GM21526 (cell line): ENCODE measurements around the gene EPS8.

Source experiments
- ATAC-seq: cut with Tn5 transposase; IDR thresholded peaks from one replicate; pipeline ENCODE4 v1.9.1; 2021; ENCODE audit warnings: moderate library complexity; ENCODE audit not compliant: unreplicated experiment, low FRiP score

EPS8 gene

DNA sequence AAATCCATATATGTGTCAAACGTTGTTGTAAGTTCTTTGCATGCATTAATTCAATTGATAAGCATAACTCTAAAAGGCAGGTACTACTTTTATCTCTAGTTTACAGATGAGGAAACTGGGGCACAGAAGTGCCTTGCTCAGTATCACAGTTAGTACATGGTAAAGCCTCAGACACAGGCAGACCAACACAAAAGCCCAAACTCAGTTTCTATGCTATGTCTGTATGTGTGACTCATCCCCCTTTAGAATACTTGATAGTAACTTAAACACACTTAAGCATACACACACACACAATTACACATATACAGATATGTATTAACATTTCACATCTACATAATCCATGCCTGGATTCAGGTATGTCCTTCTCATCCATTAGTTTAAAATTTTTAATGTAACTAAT is 88.0 kb downstream of the EPS8 start:
- no peak for ATAC-seq

DNA sequence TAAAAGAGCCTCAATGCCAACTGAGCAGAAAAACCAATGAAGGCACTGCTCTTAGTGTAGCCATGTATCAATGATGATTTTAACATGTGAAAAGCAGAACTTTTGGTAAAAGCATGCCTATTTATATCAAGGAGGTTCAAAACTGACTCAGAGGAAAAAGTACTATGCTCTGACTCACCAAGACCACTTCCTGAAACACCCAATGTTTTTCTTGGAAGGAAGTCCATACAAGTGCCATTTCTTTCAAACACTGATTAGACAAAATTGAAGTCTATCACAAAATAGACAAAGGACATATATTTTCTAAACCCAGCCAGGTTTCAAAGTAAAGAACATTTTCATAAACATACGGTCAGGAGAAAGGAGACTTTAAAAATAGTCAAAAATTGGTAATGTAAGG is 88.6 kb downstream of the EPS8 start:
- peak; percentile 66 for ATAC-seq

DNA sequence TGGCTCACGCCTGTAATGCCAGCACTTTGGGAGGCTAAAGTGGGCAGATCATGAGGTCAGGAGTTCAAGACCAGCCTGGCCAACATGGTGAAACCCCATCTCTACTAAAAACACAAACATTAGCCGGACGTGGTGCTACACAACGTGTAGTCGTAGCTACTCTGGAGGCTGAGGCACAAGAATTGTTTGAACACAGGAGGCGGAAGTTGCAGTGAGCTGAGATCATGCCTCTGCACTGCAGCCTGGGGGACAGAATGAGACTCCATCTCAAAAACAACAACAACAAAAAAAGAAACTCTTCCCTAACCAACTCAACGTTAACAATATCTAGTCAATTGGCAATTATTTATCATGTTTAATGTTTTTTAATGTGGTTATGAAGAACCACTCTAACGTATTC is 89.3 kb downstream of the EPS8 start:
- ATAC-seq, result no peak

DNA sequence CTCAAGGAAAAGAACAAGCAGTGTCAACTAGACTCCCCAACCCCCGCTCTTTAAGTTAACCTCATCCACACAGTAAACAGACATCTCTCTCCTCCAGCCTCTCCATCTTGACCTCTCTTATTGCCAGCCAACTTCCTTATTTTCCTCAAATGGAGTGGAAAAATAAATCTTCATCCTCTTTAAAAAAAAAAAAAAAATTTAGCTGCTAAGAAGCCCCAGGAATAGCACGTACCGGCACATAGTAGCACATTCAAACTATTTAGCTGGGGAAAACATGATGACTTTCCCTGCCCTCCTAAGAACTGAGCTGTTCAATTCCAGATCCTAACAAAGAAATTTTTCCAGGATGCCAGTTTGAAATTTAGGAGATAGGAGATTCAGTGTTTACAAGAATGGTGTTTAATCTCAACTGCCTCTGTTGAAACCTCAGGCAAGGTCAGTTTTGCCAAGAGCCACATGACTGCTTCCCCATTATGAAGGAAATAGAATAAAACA is 90.8 kb downstream of the EPS8 start:
- ATAC-seq, result no peak

DNA sequence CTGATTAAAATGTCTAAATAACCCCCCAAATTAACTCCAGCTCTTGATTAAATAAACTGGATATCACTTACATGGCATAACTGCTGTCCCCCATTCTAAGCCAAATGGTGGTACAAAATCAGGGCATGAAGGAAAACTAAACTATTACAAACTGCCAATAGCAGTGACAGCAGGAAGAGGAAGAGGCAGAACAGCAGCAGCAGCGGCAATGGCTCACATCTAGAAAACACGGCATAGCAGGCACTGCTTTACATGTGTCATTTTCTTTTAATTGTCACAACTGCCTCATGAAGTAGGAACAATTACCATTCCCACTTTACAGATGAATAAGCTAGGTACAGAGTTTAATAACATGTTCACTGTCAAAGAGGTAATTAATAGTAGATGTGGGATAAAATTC is 92.0 kb downstream of the EPS8 start:
- no peak for ATAC-seq

DNA sequence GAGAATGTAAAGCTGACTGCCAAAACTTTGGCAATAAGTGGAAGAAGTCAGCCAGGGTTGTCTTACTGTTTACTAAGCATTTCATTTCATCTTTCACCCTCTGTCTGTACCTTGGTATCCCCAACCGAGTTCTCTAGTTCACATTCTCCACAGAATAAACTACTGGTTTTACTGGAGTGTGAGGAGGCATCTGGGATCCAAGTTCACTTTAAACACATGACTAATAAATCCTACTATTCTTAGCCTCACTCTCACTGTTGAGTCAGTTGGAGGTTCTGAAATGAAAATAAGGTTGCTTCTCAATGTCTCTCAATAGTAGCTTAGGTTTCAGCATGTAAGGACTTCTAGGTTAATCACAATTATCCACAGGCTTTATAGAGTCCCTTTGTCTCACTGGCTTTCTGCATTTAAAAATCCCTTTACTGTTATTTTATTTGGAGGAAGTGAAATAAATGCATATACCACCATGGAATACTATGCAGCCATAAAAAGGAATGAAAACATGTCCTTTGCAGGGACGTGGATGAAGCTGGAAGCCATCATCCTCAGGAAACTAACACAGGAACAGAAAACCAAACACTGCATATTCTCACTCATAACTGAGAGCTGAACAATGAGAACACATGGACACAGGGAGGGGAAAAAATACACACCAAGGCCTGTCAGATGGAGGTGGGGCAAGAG is 95.8 kb downstream of the EPS8 start:
- ATAC-seq, result no peak

DNA sequence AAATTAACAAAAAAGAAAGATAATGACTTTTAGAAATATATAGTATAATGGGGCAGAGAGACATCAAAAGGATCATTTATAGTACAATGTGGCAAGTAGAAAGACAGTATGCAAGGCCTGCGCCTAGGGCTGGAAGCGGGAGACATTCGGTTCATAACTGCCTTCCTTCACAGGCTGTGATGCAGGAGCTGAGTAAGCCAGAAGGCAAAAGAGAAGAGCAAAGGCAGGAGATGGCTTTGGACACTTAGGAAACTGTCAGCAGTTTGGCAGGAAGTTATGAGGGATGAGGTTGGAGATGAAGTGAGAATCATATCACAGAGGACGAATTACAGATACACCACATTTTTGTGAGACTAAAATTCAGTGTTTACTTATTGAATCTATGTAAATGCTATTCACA is 97.8 kb downstream of the EPS8 start:
- ATAC-seq, result no peak

DNA sequence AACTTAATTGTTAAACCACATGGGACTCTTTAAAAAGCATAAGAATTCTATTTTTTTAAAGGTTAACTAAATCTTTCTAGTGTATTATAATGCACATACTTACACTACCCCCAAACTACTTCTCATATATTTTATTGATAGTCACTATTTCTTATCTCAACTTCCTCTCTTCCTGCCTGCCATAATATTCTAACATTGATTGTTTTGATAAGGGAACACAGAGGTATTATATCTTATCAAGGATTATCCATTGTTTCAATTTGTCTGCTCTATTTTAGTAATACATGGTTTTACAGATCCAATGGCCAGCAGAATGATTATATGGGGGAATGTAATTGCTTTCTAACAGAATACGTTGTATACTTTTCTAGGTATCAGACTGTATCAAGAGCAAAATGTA is 98.9 kb downstream of the EPS8 start:
- no peak for ATAC-seq

DNA sequence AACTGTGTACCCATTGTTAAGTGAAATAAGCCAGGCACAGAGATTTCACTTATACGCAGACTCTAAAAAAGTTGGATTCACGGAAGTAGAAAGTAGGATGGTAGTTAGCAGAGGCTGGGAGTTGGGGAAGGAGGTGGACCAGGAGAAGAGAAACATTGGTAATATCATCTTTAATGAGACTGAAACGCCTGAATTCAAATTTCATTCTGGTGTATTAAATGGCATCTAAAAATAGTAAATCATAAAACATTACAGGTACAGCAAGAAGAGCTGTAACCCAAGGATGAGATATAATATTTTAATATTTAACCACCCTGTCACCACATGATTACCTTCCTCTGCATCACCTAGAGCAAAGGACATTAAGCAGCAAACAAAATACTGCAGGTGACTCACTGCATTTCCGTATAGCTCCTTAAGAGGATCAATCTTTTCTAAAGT is 99.4 kb downstream of the EPS8 start:
- ATAC-seq, result no peak

DNA sequence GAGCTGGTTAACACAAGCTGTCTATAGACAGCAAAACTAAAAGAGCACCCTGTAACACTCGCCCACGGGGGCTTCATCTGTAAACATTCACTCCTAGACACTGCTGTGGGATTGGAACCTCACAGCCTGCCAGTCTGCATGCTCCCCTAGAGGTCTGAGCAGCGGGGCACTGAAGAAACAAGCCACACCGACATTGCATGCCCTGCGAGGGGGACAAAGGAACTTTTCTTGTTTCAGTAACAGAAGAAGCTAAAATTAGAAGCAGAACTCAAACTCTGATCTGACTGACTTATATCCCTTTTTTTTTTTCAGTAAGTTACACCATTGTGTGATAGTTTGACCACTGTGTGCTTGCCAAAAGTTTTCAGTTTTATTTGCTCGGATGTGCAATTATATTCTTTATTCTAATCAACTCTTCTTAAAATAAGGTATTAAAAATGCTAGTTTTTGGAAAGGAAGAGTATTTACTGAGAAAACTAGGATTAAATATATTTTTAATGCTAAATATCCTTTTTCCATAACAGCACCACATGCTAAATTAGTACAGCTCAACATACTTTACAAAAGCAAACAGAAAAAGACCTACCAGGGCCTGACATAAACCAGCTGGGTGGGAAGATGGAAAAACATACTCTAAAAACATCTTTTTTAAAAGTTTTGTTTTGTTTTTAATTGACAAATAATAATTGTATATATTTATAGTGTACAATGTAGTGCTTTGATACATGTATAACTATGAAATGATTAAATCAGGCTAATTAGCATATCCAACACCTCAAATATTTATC is 100.2 kb downstream of the EPS8 start:
- ATAC-seq, result no peak

DNA sequence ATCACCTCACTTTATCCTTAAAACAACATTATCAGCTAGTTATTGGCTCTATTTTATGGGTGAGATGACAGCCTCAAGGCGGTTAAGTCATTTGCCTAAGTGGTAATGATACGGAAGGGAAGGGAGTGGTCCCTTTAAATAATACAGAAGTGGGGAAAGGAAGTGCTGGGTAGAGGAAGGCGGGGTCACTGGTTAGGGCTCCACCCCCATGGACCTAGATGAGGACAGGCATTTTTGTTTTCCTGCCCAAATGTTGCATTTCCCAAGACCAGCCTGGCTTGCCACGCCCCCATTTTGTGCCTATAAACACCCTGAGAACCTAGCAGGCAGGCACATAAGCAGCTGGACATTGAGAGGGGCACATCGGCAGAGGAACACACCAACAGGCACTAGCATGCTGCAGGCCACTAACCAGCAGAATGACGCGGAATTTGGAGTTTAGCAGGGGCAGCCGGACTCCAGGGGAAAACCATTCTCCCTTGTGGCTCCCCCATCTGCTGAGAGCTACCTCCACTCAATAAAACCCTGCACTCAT is 100.9 kb downstream of the EPS8 start:
- ATAC-seq, result peak; percentile 73

DNA sequence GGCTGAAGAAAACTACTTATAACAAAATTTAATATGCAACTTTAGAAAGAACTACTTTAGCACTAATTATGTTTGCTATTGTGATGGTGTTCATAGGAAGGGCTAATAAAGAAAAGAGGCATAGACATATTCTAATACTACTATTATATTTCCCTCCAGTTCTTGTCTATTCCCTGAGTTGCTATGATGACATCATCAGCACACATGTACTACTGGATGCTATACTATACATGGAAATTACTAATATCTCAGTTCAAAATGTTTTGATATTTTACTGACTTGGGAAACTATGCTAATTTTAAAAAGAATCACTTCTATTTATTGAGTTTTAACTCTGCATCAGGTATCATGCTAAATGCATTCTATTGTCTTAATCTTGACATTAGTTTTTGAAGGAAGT is 101.6 kb downstream of the EPS8 start:
- ATAC-seq, result no peak

DNA sequence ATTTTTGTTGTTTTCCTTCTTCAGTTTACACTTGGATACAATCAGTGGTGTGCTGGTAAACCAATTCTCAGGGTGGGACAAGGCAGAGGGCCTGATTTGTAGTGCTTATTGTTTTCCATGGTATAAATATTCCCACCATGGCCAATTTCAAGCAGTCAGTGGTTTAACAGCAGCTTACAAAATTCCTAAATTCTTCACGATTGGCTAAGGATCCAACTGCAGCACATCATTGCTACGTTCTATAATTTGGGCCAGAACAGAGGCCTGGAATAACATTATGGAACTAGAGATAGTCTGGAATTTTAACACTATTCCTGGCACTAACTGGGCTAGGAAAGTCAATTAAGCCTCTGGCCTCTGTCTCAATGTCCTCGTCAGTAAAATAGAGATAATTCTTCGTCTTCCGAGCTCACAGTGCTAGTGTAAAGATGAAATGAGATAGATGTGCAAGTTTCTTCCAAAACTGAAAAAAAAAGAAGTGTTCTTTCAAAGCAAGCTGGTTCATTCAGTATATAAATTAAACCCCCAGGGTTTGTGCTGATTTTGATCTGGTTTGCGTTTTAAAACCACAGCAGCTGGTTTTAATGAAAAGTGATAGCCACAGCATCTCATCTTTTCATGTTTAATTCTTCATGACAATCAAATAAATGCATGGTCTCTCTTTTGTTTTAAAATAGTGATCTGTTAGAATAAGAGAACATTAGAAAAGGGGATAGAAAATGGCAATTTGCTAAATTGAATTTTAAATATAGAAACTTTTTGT is 104.1 kb downstream of the EPS8 start:
- no peak for ATAC-seq

DNA sequence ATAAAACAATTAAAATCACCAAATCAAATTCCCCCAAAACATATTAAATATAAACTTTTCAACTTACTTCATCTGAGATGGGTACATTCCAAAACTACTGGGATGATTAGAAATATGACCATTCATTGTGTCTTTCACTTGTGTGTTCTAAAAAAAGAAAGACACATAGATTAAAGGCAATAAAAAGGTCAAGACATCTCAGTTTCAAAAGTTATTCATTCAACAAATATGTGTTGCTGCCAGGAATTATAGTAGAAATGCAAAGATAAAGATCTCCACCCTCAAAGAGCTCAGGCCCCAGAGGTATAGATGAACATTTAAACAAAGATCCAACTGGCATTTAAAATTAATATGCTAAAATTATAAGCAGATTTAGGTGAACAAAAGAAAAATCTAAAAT is 106.4 kb downstream of the EPS8 start:
- no peak for ATAC-seq

DNA sequence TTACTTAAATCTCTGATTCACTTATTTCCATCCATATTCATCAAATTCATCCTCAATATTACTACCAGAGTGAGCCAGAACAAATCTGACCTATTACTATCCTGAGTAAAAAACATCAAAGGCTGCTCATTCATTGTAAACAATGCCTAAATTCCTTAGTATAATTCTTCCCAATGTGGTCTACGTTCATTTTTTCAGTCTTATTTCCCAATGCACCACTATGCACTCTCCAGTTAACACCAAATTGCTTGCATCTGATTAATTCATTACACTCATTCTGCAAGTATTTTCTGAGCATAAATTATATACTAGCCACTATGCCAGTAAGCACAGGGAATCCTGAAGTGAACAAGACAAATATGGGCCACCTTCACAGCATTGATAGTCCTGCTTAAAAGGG is 110.0 kb downstream of the EPS8 start:
- no peak for ATAC-seq

DNA sequence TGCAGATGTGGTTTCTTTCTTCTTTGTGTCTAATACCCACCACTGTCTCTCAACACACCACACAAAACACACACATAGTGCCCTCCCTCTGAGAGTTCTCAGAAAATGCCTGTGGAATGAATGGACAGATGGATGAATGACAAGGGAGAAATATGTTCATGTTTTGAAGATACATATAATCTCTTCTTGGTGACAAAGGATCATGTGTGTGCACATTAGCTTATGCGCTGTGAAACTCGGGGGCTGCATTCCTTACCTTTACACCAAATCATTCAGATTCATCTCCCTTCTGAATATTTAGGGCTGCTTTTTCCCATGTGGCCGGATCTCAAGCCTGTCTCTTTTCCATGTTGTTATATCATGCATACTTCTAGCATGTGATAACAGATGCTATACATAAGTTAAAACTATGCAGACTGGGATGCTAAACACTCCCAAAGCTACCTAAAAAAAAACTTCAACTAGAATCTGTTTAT is 111.4 kb downstream of the EPS8 start:
- no peak for ATAC-seq

DNA sequence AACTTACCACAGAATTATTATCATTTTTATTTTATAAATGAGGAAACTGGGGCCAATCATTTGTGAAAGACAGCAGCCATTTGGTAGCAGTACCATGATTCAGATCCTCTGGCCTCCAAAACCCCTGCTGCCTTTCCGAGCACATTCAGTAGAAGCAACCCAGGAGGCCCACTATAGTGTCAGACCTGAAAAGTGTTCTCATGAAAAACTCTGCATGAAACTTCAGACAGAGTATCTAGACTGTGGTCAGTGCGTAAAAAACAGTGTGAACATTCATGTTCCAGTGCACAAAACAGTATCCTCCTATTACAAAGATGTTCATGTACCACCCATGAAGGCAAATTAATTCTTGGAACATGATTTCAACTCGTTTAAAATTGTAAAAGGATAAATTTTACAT is 112.0 kb downstream of the EPS8 start:
- ATAC-seq, result no peak

DNA sequence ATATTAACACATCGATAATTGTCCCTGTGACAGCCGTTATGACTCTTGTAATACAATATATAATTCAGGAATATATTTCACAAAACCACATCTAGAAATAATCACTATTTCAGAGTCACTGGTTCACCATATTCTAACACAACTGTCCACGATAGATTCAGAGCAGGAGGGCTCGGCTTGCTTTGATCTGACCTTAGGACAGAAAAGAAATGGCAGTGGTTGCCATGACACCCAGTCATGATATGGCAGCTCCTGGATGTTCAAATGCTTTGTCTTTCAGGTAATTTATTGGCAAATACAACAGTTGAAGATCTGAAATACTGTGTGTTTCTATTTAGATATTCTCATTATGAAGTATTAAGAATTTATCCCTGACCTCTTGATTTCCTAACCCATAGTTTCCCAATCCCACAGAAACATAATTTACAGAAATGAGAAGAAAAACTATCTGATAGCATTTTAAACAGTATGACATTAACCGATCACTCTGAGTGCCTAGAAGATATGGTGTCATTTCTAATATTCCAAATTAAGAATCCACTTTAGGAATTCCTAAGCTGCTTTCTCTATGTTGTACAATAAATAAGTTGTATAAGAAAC is 116.4 kb downstream of the EPS8 start:
- no peak for ATAC-seq

DNA sequence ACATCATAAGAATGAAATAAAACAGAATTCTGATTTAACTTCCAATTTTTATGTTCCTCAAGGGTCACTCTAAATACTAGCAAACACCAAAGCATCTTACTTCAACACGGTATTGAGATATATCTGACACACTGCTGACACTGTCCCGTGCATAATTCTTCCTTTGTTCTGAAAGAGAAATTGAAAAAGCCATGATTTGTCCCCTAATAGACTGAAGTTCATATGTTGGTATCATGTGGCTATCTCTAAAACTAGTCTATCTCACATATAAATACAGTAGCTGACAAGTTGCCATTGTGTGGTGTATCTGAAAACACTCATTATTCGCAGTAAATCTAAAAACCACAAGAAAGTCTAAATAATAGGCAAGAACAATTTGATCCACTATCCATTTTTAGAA is 118.4 kb downstream of the EPS8 start:
- ATAC-seq, result no peak

DNA sequence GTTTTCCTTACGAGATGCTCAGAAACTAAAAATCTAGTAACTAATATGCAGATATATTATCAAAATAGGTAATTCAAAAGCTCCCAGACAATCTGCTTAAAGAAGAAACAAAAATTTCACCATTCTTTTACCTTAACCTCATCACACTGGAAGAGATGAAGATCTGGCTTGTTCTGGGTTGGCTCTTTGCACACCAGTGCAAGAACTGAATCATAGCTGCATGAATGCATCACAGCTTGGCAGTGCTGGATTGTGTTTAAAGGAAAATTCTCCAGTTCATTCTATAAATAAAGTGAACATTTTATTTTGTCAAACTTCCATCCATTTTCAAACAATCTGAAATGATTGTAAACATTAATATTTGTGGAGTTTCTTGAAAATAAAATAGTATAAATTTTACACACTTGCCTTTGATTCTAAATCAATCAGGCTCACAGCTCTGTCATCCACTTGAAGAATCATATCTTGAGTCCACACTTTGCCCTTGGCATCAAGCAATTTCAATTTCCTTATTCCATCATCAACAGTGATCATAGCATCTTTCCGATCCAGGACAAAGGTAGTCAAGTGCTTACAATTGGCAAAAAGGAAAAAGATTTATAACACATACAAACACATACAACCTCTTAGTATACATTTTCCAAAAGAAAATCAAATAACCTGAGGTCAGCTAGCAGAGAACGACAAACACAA is 119.8 kb downstream of the EPS8 start:
- ATAC-seq, result no peak
